SK-N-SH treated with all-trans-retinoic acid at 6 μM for 48 hours (cell line): ENCODE measurements around the gene MILR1.

ENCODE experiments used
- OSR1 ChIP-seq: fragments of 250-450 bp; sonication (Bioruptor Pico); IDR thresholded peaks from 2 replicates; pipeline ENCODE4 v1.8.0; 2022; ENCODE audit warnings: moderate library complexity, mild to moderate bottlenecking, inconsistent platforms
- RARB ChIP-seq: fragments of 250-450 bp; sonication (Bioruptor Pico); IDR thresholded peaks from 2 replicates; pipeline ENCODE4 v1.8.0; 2021; ENCODE audit warnings: mild to moderate bottlenecking, moderate library complexity
- ZFP3 ChIP-seq: fragments of 250-450 bp; sonication (Bioruptor Pico); IDR thresholded peaks from 2 replicates; pipeline ENCODE4 v1.5.0; 2020; ENCODE audit warnings: mild to moderate bottlenecking, moderate library complexity

- TF ChIP-seq OSR1 (CRISPR knock-in tag) (no peak), ZFP3 (no peak; the same call in 1 of the 2 replicates), RARB (CRISPR knock-in tag) (peak; percentile 93)
These were observed 48.1 kb downstream of the MILR1 start, which contains the start of gene POLG2 for GRCh38 chr17:64496786-64497564.
